ENCODE measurements around the gene SPATA13. TPM values are rescaled to one million over a fixed set of nuclear protein-coding genes. Genes with fewer than 3 reads are reported as not detected.

SPATA13 gene
- total and polyA plus RNA-seq, 2 donors (not counting 1 experiment from before 2014, with no cell fraction given): 5.7 to 8.3 TPM

DNA sequence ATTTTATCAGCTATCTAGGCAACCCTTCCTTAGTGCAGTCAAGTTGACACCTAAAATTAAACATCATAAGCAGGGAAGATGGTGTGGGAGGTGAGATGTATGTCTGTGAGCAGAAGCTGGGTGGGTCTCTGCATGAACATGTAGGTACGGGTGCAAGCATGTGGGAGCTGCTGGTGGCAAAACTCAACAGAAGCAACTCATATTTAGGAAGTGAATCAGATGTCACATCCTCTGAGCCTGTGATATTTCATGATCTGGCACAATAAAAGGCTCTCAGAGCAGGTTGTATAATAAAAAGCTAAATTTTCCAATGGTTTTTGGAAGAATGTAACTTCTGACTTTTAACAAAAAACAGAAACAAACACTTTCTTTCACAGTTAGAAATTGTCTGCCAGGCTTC lies 193.2 kb downstream of the SPATA13 start:
- Histone ChIP-seq H3K36me3 (replicated peaks in 1 of 2; ENCODE audit: control extremely low read depth in 1 of 2, control insufficient read depth in 1 of 2, extremely low read depth in 1 of 2, insufficient read depth in 2 of 2, low read length in 1 of 2) (no peaks in the 10 kb centered on the region), H4K20me1 (ENCODE audit: control insufficient read depth, insufficient read depth, low read length, poor library complexity, severe bottlenecking) (no peaks in the 10 kb centered on the region), H3K79me2 (ENCODE audit: control insufficient read depth, insufficient read depth, low read length) (no peaks in the 10 kb centered on the region), H3K27ac (ENCODE audit: low read length in 2 of 2) (no peak overlapping the region), H3K4me2 (replicated peaks; ENCODE audit: low read depth, low read length, poor library complexity, severe bottlenecking) (no peak overlapping the region), H3K27me3 (replicated peaks in 1 of 4; ENCODE audit: control extremely low read depth in 1 of 4, control insufficient read depth in 3 of 4, insufficient read depth in 4 of 4, low read length in 3 of 4) (no peaks in the 10 kb centered on the region), H3K9ac (ENCODE audit: low read length) (no peak overlapping the region), H2AFZ (ENCODE audit: insufficient read depth, low read depth, low read length, poor library complexity, severe bottlenecking) (no peak overlapping the region), H3K9me3 (ENCODE audit: control extremely low read depth in 1 of 3, control insufficient read depth in 2 of 3, insufficient read depth in 1 of 3, low read length in 2 of 3) (peaks cover 0 to 4% (median 0%) of the 10 kb centered on the region in 3 donors), H3K4me1 (ENCODE audit: control insufficient read depth in 2 of 2, insufficient read depth in 2 of 2, low read length in 2 of 2) (no peaks in the 10 kb centered on the region), H3K4me3 (ENCODE audit: control extremely low read depth in 1 of 5, extremely low read depth in 1 of 5, insufficient read depth in 1 of 5, low read depth in 2 of 5, low read length in 4 of 5) (no peak overlapping the region)
- no peak overlapping the region for H3K27ac Mint-ChIP-seq
- no peaks in the 10 kb centered on the region for H3K4me1 Mint-ChIP-seq
- DNase-seq (no peak), ATAC-seq (ENCODE audit: low read depth) (no peak)
- no CpG with 5 or more reads among the region's 1 CpG for WGBS (ENCODE audit: insufficient coverage)
- POLR2A ChIA-PET: no interaction called here
- H3K4me3 Mint-ChIP-seq: no peak overlapping the region
- TF ChIP-seq, protein P1, sequence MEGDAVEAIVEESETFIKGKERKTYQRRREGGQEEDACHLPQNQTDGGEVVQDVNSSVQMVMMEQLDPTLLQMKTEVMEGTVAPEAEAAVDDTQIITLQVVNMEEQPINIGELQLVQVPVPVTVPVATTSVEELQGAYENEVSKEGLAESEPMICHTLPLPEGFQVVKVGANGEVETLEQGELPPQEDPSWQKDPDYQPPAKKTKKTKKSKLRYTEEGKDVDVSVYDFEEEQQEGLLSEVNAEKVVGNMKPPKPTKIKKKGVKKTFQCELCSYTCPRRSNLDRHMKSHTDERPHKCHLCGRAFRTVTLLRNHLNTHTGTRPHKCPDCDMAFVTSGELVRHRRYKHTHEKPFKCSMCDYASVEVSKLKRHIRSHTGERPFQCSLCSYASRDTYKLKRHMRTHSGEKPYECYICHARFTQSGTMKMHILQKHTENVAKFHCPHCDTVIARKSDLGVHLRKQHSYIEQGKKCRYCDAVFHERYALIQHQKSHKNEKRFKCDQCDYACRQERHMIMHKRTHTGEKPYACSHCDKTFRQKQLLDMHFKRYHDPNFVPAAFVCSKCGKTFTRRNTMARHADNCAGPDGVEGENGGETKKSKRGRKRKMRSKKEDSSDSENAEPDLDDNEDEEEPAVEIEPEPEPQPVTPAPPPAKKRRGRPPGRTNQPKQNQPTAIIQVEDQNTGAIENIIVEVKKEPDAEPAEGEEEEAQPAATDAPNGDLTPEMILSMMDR (IDR thresholded peaks at IDR 0.05): no peak
- no peak for TF ChIP-seq EZH2 (IDR thresholded peaks at IDR 0.05; ENCODE audit: borderline replicate concordance, insufficient read depth, low read depth, low read length, poor library complexity, severe bottlenecking)
- intact Hi-C loops (cut with micrococcal nuclease): no loop called here
- no peaks in the 10 kb centered on the region for H3K27me3 Mint-ChIP-seq
- CTCF ChIA-PET: no interaction called here
- no peaks in the 10 kb centered on the region for H3K9me3 Mint-ChIP-seq (ENCODE audit: insufficient read depth)

DNA sequence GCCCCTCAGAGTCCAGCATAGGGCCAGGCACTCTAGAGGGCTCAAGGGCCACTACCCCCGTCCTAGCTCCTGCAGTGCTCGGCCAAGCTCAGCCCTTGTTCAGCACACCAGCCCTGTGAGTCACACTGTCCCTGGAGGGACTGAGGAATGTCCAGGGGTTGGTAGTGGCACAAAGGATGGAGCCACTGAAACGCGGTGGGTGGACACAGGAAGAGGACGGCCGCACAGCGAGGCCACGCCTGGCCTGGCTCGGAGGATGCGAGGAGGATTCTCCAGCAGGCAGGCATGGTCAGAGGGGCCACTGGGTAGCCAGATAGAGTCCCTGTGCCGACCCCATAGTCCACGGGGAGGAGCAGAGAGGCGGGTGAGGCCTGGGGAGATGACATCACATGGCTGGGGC lies 194.6 kb downstream of the SPATA13 start:
- Mint-ChIP-seq H3K4me3 (no peak overlapping the region), H3K9me3 (ENCODE audit: insufficient read depth) (no peaks in the 10 kb centered on the region), H3K27me3 (no peaks in the 10 kb centered on the region), H3K27ac (no peak overlapping the region), H3K4me1 (no peaks in the 10 kb centered on the region)
- CTCF ChIA-PET: no interaction called here
- POLR2A ChIA-PET: no interaction called here
- H3K27me3 ChIP-seq (replicated peaks in 1 of 4; ENCODE audit: control extremely low read depth in 1 of 4, control insufficient read depth in 3 of 4, insufficient read depth in 4 of 4, low read length in 3 of 4): no peaks in the 10 kb centered on the region
- TF ChIP-seq, protein P1 (IDR thresholded peaks at IDR 0.05): no peak
- TF ChIP-seq EZH2 (IDR thresholded peaks at IDR 0.05; ENCODE audit: borderline replicate concordance, insufficient read depth, low read depth, low read length, poor library complexity, severe bottlenecking): no peak
- H3K4me2 ChIP-seq (replicated peaks; ENCODE audit: low read depth, low read length, poor library complexity, severe bottlenecking): no peak overlapping the region
- H3K9ac ChIP-seq (ENCODE audit: low read length): no peak overlapping the region
- peaks cover 0 to 4% (median 0%) of the 10 kb centered on the region in 3 donors for H3K9me3 ChIP-seq (ENCODE audit: control extremely low read depth in 1 of 3, control insufficient read depth in 2 of 3, insufficient read depth in 1 of 3, low read length in 2 of 3)
- WGBS (ENCODE audit: insufficient coverage): 92% methylated on average over 13 of the region's 13 CpGs
- no peaks in the 10 kb centered on the region for H3K4me1 ChIP-seq (ENCODE audit: control insufficient read depth in 2 of 2, insufficient read depth in 2 of 2, low read length in 2 of 2)
- intact Hi-C loops (cut with micrococcal nuclease): no loop called here
- no peaks in the 10 kb centered on the region for H4K20me1 ChIP-seq (ENCODE audit: control insufficient read depth, insufficient read depth, low read length, poor library complexity, severe bottlenecking)
- no peak overlapping the region for H3K4me3 ChIP-seq (ENCODE audit: control extremely low read depth in 1 of 5, extremely low read depth in 1 of 5, insufficient read depth in 1 of 5, low read depth in 2 of 5, low read length in 4 of 5)
- no peaks in the 10 kb centered on the region for H3K79me2 ChIP-seq (ENCODE audit: control insufficient read depth, insufficient read depth, low read length)
- H2AFZ ChIP-seq (ENCODE audit: insufficient read depth, low read depth, low read length, poor library complexity, severe bottlenecking): no peak overlapping the region
- no peak overlapping the region for H3K27ac ChIP-seq (ENCODE audit: low read length in 2 of 2)
- DNase-seq: no peak
- no peak for ATAC-seq (ENCODE audit: low read depth)
- H3K36me3 ChIP-seq (replicated peaks in 1 of 2; ENCODE audit: control extremely low read depth in 1 of 2, control insufficient read depth in 1 of 2, extremely low read depth in 1 of 2, insufficient read depth in 2 of 2, low read length in 1 of 2): no peaks in the 10 kb centered on the region

All from B cell (primary cell).